Lower lobe of right lung (tissue), 2 donors: ENCODE data around the gene DZIP3. TPM values are rescaled to one million over a fixed set of nuclear protein-coding genes. Genes with fewer than 3 reads are reported as not detected.

Experiments used
- ATAC-seq, 2 donors: fragments of 200-7000 bp; cut with Tn5 transposase; one replicate each; pipeline ENCODE4 v1.9.1; 2020 to 2022; ENCODE audit warnings: mild to moderate bottlenecking in 2 of 2, moderate library complexity in 2 of 2
- DNase-seq: peaks from one replicate; pipeline ENCODE4 v3.0.0-alpha.2; 2020
- H3K27ac ChIP-seq: fragments of 200-600 bp; one replicate; pipeline ENCODE4 v1.8.0; 2022
- H3K27me3 ChIP-seq: fragments of 200-600 bp; one replicate; pipeline ENCODE4 v1.8.0; 2022; ENCODE audit warnings: low read depth
- H3K36me3 ChIP-seq: fragments of 200-600 bp; one replicate; pipeline ENCODE4 v1.8.0; 2022; ENCODE audit warnings: mild to moderate bottlenecking
- H3K4me1 ChIP-seq: fragments of 200-600 bp; one replicate; pipeline ENCODE4 v1.8.0; 2022
- H3K4me3 ChIP-seq: fragments of 200-600 bp; one replicate; pipeline ENCODE4 v1.8.0; 2022; ENCODE audit warnings: mild to moderate bottlenecking
- H3K9me3 ChIP-seq: fragments of 200-600 bp; one replicate; pipeline ENCODE4 v1.8.0; 2022
- intact Hi-C: fragments of 100-400 bp; cut with DNase I; formaldehyde crosslinking; loops from one replicate; pipeline ENCODE4 v1.11.0; 2022
- total RNA-seq: library from RNA; stranded (reverse); fragmentation: NEBNext Ultra II Directional; extraction: Animal tissue kit (Norgen Biotek cat#: 25700); gene quantifications from one replicate; pipeline ENCODE4 v1.2.1, GENCODE V29; 2021
- TF ChIP-seq, protein P1 (sequence below): fragments of 200-600 bp; IDR thresholded peaks from one replicate; pipeline ENCODE4 v1.8.0; 2022; ENCODE audit warnings: antibody characterized with exemption, mild to moderate bottlenecking
- donor health status: DM: no; HTN: yes; CAD: no; lungs with severe emphysema.

Gene DZIP3
- total RNA-seq, 1 donor from 2014 or later, result 13.5 TPM

DNA sequence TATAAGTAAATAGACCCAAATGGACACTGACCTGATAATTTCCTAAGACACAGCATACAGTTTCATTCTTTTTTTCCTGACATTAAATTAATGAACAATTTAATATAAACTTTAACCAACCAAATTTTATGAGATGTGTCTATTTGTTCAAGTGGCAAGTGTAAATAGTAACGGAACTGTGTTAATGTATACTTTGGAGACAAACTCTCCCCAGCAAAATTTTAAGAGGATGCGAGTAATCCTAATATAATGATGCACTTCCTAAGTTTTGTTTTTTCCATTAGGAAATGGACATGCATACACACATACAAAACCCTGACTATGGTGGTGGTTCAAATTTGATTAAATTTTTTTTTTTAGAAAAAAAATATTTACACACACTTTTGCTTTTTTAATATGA is 40.6 kb upstream of the DZIP3 start:
- intact Hi-C loops, result no loop called here
- no peak overlapping the region for H3K4me3 ChIP-seq
- no peak for DNase-seq
- H3K4me1 ChIP-seq, result peaks cover 14% of the 10 kb centered on the region
- H3K36me3 ChIP-seq, result no peaks in the 10 kb centered on the region
- TF ChIP-seq, protein P1, sequence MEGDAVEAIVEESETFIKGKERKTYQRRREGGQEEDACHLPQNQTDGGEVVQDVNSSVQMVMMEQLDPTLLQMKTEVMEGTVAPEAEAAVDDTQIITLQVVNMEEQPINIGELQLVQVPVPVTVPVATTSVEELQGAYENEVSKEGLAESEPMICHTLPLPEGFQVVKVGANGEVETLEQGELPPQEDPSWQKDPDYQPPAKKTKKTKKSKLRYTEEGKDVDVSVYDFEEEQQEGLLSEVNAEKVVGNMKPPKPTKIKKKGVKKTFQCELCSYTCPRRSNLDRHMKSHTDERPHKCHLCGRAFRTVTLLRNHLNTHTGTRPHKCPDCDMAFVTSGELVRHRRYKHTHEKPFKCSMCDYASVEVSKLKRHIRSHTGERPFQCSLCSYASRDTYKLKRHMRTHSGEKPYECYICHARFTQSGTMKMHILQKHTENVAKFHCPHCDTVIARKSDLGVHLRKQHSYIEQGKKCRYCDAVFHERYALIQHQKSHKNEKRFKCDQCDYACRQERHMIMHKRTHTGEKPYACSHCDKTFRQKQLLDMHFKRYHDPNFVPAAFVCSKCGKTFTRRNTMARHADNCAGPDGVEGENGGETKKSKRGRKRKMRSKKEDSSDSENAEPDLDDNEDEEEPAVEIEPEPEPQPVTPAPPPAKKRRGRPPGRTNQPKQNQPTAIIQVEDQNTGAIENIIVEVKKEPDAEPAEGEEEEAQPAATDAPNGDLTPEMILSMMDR, result no peak
- H3K9me3 ChIP-seq, result no peaks in the 10 kb centered on the region
- H3K27ac ChIP-seq, result no peak overlapping the region
- no peaks in the 10 kb centered on the region for H3K27me3 ChIP-seq
- ATAC-seq, result no peak

- TF ChIP-seq, protein P1, result peak; percentile 53
- no peaks in the 10 kb centered on the region for H3K36me3 ChIP-seq
- no peak for DNase-seq
Observed at GRCh38 chr3:108552267-108553159, 37.0 kb upstream of the DZIP3 start.

DNA sequence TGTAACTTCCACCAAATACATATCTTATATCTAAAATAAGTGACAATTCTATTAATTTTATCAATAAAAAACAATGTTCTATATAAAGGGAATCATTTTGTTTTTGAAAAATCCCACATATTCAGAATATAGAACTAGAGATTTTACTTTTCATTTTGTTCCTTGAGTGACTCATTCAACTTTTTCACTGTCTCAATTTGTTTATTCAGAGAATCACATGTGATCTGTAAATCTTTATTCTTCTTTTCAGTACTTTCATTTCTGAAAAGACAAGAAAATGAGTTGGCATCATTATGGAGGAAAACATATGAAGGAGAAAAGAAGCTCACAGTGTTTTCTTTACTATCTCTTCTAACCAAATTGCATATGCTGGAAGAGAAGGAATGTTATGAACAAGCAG is 35.3 kb upstream of the DZIP3 start:
- H3K4me1 ChIP-seq, result peaks cover 9% of the 10 kb centered on the region
- no peak overlapping the region for H3K27ac ChIP-seq
- DNase-seq, result no peak
- H3K9me3 ChIP-seq, result no peaks in the 10 kb centered on the region
- no peaks in the 10 kb centered on the region for H3K27me3 ChIP-seq
- intact Hi-C loops, result loop anchor here (5.0 kb wide), 1 partner anchor 67 kb away; no protein-coding TSS in a partner anchor
- no peak for ATAC-seq
- TF ChIP-seq, protein P1, result no peak
- no peaks in the 10 kb centered on the region for H3K36me3 ChIP-seq
- H3K4me3 ChIP-seq, result no peak overlapping the region

More at GRCh38 chr3:108552267-108553159, 37.0 kb upstream of the DZIP3 start:
- Histone ChIP-seq H3K27me3 (no peaks in the 10 kb centered on the region), H3K27ac (no peak overlapping the region), H3K9me3 (no peaks in the 10 kb centered on the region), H3K4me3 (no peak overlapping the region), H3K4me1 (peaks cover 9% of the 10 kb centered on the region)
- peak; percentile 66 to 74 for ATAC-seq
- intact Hi-C loops, result loop anchor here (5.0 kb wide), 1 partner anchor 65 kb away; no protein-coding TSS in a partner anchor

GRCh38 chr3:108554913-108555571 is 34.5 kb upstream of the DZIP3 start:
- TF ChIP-seq, protein P1, result no peak
- Histone ChIP-seq H3K36me3 (no peaks in the 10 kb centered on the region), H3K4me1 (peaks cover 9% of the 10 kb centered on the region), H3K27me3 (no peaks in the 10 kb centered on the region), H3K4me3 (no peak overlapping the region), H3K27ac (no peak overlapping the region), H3K9me3 (no peaks in the 10 kb centered on the region)
- DNase-seq (no peak), ATAC-seq (peak in 1 of 2 donors; percentile 57)
- intact Hi-C loops, result loop anchor here (5.0 kb wide), 1 partner anchor 68 kb away; no protein-coding TSS in a partner anchor

GRCh38 chr3:108555966-108556581 is 33.4 kb upstream of the DZIP3 start:
- TF ChIP-seq, protein P1, result no peak
- Histone ChIP-seq H3K9me3 (no peaks in the 10 kb centered on the region), H3K27me3 (no peaks in the 10 kb centered on the region), H3K4me3 (no peak overlapping the region), H3K36me3 (no peaks in the 10 kb centered on the region), H3K4me1 (peaks cover 9% of the 10 kb centered on the region), H3K27ac (no peak overlapping the region)
- ATAC-seq, result no peak
- no peak for DNase-seq
- intact Hi-C loops, result no loop called here
